Spleen (tissue), 7 donors: Measurements from ENCODE around the gene MYO3B.

Experiments used
- CTCF ChIP-seq, 11 experiments: fragments of 200-600 bp in 7 of 11; fragments of 450-650 bp in 4 of 11; sonication (generic) in 4 of 11; IDR thresholded peaks in 8 of 11; conservative IDR thresholded peaks in 3 of 11; 1 replicate in 7 of 11; 2 replicates in 4 of 11; pipeline versions ENCODE4 v1.4.0 to v1.8.0; 2016 to 2021; ENCODE audit warnings: antibody characterized with exemption in 11 of 11, inconsistent platforms in 4 of 11, mild to moderate bottlenecking in 1 of 11
- POLR2A ChIP-seq, 3 donors: fragments of 450-650 bp; IDR thresholded peaks; one replicate each; pipeline ENCODE4 v1.5.1; 2017; ENCODE audit warnings: antibody characterized with exemption in 3 of 3, mild to moderate bottlenecking in 1 of 3
- POLR2AphosphoS5 ChIP-seq, 3 donors: sonication (generic); formaldehyde crosslinking; IDR thresholded peaks; one replicate each; pipeline ENCODE4 v1.5.1; 2017; ENCODE audit warnings: antibody characterized with exemption in 3 of 3
- donor health status: DM: no; HTN: no; CAD: no; lungs with moderate emphysema.
- donor health status: DM: no; HTN: no; CAD: no.
- donor health status: DM: no; HTN: no; CAD: no.

DNA sequence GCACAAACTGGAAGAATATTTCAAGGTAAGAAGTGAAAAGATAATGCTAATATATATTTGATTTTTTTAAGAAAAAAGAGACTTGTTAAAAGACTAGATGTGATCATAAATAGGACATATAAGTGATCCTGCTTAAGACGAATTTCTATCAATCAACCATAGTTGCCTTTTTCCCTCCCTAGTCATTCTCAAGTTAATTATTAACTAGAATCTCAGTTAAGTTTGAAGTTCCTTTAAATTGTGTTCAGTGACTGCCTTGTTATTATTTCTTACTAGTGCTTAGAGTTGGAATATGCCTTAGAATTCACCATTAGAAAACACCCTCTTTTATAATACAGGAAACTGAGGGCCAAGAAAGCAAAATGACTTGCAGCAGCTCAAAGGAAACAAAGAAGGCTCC, 395.7 kb downstream of the MYO3B start:
- TF ChIP-seq CTCF (IDR thresholded peaks at IDR 0.05 in 8 of 11, conservative IDR thresholded peaks at IDR 0.05 in 3 of 11) (no peak), POLR2AphosphoS5 (IDR thresholded peaks at IDR 0.05) (no peak), POLR2A (IDR thresholded peaks at IDR 0.05) (no peak)
